GM18526 (cell line): ENCODE data around the gene CEP85.

ENCODE experiments used
- POLR2A ChIP-seq: IDR thresholded peaks from 3 replicates; pipeline ENCODE4 v1.6.1; 2011; ENCODE audit not compliant: insufficient read length; ENCODE audit errors: extremely low read depth

Gene CEP85

DNA sequence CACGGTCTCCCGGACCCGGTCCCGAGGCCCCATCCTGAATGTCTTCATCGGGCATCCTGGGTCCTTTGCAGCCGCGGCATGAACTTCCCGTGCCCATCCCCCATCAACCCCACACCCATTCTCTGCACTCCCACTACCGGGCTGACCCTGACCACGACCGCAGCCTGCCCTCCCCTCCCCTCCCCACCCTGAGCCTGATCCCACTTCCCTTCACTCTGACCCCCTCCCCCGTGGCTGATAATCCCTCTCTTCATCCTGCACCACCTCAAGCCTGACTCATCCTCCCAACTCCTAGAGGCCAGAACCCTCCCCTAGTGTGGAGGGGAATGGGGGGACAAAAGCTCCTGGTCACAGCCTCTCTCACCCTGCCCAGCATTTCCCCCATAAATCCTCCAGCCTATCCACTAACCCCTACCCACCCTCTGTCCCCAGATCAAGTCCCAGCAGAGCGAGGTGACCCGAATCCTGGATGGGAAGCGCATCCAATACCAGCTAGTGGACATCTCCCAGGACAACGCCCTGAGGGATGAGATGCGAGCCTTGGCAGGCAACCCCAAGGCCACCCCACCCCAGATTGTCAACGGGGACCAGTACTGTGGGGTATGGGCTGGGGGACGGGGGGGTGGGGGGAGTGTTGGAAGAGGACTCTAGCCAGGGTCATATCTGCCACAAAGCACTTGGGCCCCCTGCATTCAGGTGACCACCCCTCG, 46.5 kb downstream of the CEP85 start:
- no peak for TF ChIP-seq POLR2A

DNA sequence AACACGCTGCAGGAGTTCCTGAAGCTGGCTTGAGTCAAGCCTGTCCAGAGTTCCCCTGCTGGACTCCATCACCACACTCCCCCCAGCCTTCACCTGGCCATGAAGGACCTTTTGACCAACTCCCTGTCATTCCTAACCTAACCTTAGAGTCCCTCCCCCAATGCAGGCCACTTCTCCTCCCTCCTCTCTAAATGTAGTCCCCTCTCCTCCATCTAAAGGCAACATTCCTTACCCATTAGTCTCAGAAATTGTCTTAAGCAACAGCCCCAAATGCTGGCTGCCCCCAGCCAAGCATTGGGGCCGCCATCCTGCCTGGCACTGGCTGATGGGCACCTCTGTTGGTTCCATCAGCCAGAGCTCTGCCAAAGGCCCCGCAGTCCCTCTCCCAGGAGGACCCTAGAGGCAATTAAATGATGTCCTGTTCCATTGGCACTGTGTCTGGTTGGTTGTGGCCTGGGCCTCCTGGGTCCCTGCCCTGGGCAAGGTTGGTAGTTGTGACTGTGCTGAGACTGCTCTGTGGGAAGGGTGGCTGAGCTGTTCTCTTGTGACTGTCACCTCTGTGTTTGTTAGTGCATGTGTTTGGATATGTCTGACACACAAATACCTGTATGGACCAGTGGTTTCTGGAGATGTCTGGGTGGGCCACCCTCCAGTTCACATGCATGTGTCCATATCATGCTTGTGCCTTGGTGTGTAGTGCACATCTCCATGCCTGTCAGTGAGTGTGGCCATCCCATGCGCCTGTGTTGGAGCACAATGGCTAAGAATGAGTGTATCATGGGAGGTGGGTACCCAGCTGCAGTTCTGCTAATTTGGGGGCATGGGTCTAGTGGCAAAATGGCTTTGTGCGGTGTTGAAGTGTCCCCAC, 47.3 kb downstream of the CEP85 start:
- no peak for TF ChIP-seq POLR2A

DNA sequence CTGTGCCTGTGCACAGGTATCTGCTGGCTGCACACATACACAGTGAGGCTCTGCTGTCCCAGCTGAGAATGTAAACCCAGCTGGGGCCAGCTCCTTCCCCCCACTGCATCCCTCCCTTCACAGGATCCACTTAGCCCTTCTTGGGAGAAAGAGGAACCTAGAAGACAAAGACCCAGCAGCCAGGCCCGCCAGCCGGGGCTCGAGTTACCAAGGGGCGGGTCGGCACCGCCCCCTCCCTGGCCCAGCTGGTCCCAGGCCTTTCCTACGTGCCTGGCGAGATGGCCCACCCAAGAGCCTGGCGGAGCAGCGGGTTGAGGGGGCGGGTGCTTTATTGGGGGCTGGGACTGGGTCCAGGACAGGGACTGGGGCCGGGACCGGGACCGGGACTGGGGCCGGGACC, 48.0 kb downstream of the CEP85 start:
- no peak for TF ChIP-seq POLR2A

DNA sequence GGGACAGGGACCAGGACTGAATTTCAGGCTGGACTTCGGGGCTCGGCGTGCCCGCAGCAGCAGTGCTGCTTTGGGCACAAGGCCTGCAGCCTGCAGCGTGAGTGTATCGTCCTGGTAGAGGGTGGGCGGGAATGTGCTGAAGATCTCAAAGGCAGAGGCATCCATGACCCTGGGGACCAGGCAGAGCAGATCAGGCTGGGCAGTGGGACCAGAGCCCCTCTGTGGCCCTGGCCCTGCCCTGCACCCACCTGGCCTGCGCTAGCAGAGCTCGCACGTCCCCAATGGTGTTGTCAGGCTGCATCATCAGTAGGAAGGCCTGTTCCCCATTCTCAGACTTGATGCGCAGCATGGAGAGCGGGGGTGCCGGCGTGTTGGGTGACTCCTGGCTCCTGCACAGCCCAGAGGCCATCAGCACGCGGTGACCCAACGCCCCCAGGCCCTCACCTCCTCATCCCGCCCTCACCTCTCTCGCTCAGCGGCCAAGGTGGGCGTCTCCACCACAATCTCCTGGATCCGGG, 48.5 kb downstream of the CEP85 start:
- TF ChIP-seq POLR2A = no peak

- no peak for TF ChIP-seq POLR2A
Measured at GRCh38 chr1:26283279-26283853, 49.4 kb downstream of the CEP85 start.

- no peak for TF ChIP-seq POLR2A
Measured at GRCh38 chr1:26283871-26284596, 50.0 kb downstream of the CEP85 start.

- TF ChIP-seq POLR2A = no peak
Measured at GRCh38 chr1:26284597-26285347, 50.8 kb downstream of the CEP85 start.

DNA sequence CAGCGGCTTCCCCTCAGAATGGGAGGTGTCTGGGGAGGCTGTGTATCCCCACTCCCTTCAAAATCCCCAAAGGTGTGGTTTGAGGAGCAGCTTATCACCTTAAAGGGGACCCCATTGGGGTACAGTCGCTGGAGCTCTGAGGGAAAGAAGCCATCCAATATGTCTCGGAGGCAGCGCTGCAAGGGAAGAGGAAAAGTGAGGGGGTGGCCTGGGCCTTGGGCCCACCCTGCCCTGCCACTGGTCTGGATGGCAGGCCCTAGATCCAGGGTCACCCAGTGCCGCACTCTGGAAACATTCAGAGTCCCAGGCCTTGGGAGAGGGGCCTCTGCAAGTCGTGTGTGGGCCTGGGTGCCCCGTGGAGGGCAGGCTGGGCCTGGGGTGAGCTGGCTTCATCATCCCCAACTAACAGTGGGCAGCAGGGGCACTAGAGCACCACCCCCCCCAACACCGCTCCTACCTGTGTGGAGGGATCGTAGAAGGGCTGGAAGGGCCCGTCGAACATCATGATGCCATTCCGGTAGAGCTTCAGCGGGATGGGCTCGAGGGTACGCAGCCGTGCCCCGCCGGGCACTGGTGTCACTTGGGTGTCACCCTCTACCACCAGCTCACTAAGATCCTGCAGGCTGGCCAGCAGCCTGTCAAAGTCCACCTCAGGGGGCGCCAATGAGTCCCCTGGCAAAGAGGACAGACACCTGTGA, 51.5 kb downstream of the CEP85 start:
- TF ChIP-seq POLR2A = no peak

- no peak for TF ChIP-seq POLR2A
Measured at GRCh38 chr1:26286064-26286416, 52.0 kb downstream of the CEP85 start.

- TF ChIP-seq POLR2A = peak; percentile 36
Measured at GRCh38 chr1:26287033-26287711, 53.2 kb downstream of the CEP85 start.

- TF ChIP-seq POLR2A = no peak
Measured at GRCh38 chr1:26287811-26288210, 53.8 kb downstream of the CEP85 start.

- TF ChIP-seq POLR2A = no peak
Measured at GRCh38 chr1:26288311-26288941, 54.4 kb downstream of the CEP85 start.
